NOMO-1 treated with DMSO at 0.1 percent for 48 hours (cell line): Measurements from ENCODE around the gene PAXX.

Source experiments
- DNase-seq: peaks from one replicate; lab custom pipeline; 2025; ENCODE audit not compliant: unreplicated experiment; lab: John Stamatoyannopoulos, UW

Gene PAXX

DNA sequence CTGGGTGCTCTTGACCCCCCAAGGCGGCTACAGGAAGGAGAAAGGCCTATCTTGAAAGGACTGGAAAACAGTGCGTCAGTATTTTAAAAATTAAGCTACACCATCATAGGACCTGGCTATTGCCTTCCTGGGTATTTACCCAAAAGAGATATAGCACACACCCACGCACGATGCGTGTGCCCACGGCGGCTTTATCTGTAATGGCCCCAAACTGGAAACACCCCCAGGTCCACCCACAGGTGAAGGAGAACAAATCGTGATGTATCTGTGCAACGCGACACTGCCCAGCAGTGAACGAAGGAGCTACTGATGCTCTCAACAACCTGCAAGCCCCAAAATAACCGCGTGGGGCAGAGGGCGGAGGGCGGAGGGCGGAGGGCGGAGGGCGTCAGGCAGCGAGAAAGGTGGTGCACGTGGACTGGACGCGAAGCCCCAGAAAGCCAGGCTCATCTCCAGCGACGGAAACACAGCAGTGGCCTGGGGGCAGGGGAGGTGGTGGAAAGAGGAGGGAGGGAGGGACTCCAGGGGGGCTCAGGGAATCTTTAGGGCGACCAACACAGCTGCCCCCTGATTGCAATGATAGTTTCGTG is 27.3 kb upstream of the PAXX start:
- DNase-seq, result no peak

DNA sequence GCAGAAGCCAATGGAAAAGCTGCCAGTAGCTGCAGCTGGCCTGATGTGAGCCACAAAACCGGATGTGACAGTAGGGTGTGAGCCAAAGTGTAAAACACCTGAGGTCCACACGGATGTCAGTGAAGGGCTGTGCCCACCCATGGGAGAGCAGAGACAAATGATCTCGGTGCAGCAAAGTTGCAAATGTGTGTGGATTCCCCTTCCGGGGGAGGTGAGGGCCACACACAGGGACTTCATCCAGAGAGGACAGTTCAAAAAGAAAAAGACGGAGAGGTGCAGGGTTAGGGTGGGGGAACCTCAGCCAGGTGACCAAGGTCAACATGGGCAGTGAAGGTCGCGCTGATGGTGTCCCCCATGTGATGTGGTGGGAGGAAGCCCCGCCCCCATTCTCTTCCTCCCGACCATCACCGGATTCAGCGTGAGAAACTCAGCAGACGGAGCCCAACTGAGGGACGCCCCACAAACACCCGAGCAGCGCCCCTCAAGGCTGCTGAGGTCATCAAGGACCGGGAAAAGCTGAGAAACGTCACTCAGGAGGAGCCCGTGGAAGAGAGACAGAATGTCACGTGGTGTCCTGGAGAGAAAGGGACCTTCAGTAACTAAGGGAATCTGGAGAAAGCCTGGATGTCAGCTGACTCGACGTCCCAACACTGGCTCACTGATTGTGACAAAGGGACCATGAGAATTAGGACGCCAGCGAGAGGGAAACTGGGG is 26.3 kb upstream of the PAXX start:
- DNase-seq, result no peak

DNA sequence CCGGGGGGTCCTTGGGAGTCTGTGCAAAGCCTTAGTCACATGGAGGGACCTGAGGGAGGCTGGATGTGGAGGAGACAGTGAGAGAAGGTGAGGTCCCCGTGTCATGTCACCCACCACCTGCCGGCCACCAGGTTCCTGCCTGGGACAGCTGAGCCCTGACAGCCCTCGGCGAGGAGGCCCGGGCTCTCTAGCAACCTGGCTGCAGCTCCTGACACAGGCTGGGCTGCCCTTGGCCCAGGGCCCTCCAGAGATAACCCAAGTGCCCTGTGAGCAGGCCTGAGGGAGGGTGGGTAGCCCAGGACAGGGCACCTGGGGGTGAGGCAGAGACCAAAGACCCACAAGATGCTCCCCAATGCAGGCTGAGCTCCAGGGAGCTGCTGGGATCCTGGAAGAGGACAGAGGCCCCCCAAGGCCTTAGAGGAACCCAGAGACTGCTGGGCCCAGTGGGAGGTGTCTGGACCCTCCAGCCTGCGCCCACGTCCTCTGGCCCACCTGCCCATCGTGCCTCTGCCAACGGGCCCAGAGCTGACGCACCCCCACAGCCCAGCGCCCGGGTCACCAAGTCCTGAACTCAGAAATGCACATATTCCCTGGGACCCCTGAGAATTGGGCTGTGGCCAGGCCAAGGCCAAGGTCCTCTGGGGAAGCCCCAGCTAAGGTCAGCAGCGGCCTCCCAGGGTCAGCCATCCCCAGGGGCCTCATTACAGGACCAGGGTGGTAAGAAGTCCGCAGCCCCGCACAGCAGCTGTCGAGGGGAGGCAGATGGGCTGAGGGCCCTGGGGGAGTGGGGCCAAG is 23.7 kb upstream of the PAXX start:
- no peak for DNase-seq

DNA sequence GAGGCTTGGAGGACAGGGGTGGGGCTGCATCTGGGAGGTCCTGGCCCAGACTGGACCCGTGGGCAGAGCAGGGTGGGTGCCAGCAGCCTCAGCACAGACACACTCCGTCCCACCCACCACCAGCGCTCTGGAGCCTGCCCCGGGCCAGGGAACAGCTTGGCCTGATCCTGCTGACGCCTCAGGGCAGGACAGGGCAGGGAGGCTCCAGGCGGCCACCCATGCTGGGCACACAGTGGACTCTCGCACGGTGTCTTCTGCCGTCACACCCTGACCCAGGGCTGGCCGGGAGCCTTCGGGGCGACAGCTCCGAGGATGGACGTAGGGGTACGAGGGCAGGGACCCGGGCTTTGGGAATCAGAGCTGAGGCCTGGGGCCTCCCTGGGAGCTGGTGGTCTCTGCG is 23.1 kb upstream of the PAXX start:
- DNase-seq, result no peak

DNA sequence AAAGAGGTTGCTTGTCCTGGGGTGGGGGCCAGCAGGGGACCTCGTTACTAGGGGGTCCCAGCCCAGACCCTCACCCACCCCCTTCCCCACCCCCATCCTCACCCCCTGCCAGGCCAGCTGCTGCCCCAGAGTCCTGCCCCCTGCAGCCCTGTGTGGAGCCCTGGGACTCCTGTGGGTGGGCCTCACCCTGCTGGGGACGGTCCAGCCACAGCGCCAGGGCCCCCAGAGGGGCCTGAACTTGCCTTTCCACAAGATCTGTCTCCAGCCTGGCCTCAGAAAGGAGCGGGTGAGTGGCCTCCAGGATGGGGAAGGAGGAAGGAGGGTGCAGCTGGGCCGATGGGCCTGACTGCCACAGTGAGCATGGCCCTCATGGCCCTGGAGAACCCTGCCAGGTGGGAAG is 22.4 kb upstream of the PAXX start:
- DNase-seq, result no peak

DNA sequence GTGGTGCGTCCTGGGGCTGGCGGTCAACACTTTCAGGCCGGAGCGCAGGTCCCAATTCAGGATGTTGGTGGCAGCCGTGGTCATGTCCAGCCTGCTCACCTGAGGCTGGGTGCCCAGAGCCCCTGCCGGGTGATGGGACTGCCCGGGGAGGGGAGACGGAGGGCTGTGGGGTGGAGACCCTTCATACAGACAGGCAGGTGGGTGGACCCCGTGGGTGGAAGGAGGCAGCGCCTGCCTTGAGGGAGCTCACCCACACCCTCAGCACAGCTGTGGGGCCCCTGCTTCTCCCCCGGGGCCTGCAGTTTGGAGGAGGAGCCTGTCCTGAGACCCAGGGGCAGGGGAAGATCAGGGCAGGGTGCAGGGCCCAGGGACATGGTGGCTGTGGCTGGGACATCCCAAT is 21.9 kb upstream of the PAXX start:
- no peak for DNase-seq

DNA sequence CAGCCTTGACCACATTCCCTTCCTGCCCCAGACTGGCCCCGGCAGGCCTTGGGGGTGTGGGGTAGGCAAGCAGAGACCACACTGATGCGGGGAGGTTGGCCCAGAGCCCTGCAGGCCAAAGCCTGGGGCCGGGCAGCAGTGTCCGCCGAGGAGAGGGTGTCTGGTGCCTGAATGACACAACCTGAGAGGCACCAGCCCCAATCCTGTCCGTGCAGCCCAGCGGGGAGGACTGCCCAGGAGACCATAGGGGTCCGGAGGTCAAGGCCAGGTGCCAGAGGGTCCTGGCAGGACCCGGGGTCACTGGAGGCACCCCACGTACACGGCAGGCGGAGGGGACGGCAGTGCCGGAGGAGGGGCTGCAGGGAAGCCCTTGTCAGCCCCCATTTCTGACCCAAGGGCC is 20.5 kb upstream of the PAXX start:
- DNase-seq, result no peak

DNA sequence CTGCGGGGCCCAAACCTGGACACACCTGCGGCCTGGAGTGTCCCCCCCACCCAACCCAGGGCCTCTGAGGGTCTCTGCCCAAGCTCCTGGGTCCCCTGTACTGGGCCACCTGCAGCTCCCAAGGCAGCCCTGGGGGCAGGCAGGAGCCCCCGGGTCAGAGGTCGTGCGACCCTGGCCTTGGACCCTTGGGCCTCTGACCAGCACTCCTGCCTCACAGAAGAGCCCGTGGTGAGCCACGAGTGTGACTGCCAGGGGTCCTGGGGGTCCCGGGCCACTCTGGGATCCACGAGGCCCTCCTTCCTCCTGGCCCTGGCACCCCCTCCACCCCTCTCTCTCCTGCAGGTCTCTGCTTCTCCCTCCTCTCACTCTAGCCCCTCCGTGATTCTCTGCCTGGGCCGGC is 19.9 kb upstream of the PAXX start:
- DNase-seq, result no peak

DNA sequence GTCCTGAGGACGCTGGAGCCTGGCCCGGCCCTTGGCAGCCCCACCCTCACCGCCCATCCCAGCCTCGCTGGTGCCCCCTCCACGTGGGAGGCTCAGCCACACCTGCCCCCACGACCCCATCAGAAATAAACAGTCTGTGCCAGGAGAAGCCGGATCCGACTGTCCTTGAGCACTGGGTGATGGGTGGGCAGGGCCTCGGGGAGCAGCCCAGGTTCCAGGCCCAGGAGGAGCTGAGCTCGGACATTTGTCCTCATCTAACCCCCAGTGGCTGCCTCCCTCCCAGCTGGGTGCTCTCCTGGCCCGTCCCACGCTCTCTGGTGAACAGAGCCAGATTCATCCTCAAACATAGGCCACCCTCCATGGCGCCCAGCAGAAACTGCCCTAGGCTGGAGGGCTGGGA is 19.5 kb upstream of the PAXX start:
- no peak for DNase-seq

DNA sequence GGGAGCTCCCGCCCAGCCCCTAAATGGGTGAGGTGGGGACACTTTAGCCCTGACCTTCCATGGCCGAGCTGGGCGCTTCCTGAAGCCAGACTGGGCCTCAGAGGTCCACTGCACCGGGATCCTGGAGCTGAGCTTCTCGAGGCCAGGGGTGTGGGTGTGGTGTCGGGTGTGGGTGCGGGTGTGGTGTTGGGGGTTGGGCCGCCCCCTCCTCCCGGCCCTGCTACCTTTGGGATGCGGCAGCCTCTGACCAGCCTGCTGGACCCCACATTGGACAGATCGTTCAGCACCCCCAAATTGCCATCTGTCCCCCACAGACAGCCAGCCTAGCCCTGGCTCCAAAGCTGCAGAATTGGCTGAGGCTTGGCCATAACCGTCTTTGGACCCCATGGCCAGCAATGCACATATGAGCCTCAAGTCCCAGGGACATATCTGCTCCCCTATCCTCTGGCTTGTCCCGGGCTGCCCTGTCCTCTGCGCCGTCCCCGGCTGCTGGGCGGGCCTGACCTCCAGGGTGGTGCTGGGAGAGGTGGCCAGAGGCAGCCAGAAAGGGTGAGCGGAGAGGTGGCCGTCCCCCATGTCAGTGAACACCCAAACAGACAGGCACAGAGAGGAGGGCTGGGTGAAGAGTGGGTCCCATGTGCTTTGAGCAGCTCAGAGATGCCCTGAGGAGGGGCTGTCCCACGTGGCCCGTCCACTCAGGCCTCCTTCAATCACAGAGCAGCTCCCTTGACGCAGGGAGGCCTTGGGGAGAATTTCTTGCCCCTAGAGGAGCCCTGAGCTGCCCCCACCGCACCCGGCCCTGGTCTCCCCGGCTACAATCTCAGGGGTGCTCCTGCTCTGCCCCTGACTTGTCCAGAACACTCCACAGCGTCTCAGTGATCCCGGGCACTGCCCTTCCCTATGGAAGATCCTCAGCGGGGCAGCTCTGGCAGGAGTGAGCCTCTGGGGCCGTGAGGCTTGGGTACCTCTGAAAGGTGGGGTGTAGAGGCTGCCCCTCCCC is 18.3 kb upstream of the PAXX start:
- no peak for DNase-seq

DNA sequence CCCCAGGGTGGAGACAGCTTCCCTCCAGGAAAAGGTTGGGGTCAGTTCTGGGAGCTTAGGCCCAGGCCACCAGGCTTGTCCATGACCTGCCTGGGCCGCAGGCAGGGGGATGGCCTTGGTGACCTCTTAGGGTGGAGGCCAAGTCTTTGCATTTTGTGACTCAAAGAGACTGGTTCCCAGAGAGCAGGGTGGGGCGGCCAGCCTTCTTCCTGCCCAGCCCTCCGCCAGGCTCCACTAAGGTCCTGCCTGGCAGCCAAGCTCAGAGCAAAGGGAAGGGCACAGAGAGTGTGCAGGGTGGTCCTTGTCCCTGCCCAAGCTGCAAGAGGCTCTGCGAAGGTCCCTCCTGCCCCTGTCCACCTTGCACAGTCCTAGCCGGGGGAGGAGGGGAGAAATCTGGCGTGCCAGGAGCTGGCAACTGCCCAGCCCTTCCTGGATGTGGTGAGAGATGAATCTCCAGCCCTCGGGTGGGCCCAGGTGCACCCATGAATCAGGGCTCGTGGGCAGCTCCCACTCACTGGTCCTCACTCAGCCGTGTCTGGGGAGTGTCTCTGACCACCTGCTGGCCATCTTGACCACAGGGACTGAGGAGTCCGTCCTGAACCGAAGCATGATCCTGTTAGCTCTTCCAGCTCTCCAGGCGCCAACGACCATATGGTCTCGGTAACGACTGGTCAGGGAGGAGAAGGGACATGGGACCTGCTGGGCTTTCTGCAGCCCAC is 17.2 kb upstream of the PAXX start:
- DNase-seq, result no peak

DNA sequence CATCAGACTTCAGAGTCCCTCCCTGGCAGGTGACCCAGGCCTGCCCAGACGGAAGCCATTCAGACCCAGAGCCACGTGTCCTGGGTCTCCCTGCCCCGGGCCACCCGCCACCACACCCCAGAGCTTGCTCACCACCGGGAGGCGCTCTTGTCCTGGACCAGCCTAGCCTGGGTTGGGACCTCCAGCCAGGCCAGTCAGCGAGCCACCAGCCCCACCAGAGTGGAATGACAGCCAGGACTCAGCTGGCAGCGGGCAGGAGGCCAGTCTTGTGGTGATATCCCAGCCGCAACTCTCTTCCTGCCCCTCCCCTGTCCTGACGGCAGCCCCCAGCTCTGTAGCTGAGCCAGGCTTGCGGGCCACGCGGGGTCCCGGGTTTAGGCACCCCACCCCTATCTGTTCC is 16.6 kb upstream of the PAXX start:
- no peak for DNase-seq

DNA sequence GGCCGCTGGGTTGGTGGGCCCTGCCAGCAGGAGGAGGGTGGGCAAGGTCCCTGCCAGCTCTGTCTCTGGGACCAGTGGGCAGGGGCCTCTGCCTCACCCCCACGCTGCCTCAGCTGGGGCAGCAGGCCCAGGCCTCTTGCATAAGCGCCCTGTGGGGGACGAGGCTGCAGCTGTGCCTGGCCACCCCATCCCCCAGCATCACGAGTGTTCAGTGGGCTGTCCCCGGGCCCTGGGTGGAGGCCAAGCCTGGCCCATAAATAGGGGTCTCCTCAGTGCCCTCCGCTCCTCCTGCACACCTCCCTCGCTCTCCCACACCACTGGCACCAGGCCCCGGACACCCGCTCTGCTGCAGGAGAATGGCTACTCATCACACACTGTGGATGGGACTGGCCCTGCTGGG is 15.0 kb upstream of the PAXX start, which contains the start of gene PTGDS:
Gene PTGDS (plus strand): TSS at position 282 of the 400 bp plus-strand sequence. CDS start 75 bp downstream, at position 357.
- DNase-seq, result no peak

DNA sequence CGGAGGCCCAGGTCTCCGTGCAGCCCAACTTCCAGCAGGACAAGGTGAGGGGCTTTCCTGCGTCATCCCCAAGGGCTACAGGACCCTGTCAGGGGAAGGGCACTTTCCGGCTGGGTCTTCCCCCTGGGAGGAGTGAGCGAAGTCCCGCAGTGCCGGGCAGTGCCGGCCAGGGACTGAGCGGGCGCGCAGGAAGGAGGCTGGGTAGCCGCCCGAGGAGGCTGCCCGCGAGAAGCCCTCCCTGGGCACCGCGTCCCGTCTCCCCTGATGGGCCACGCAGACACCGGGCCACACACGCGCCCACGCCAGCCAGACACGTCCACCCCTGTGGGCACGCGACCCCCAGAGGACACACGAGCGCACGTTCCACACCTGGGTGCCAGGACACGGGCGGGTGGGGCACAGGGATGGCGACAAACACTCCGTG is 14.6 kb upstream of the PAXX start:
- no peak for DNase-seq

DNA sequence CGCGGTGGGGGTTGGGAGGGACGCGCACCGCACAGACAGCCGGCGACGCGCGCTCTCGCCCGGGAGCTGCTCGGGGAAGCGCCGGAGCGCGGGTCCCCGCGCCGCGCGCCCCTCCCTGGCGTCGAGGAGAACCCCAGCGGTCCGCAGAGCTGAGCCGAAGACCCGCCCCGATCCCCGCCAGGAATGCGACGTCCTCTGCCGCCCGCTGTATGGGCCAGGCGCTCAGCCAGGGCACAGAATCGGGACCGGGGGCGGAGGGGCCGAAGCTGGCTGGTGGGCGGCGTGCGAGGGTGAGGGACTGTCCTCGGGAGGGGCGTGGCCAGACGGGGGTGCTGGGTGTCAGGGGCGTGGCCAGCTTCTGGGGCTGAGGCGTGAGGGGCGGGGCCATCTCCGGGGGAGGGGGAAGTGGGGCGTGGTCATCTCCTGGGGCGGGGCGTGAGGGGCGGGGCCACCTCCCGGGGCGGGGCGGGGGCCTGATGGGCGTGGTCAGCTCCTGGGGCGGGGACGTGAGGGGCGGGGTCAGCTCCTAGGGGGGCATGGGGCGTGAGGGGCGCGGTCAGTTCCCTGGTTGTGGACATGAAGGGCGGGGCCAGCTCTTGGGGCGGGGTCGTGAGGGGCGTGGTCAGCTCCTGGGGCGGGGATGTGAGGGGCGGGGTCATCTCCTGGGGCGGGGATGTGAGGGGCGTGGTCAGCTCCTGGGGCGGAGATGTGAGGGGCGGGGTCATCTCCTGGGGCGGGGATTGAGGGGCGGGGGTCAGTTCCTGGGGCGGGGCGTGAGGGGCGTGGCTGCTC is 14.0 kb upstream of the PAXX start:
- DNase-seq, result peak; percentile 47

DNA sequence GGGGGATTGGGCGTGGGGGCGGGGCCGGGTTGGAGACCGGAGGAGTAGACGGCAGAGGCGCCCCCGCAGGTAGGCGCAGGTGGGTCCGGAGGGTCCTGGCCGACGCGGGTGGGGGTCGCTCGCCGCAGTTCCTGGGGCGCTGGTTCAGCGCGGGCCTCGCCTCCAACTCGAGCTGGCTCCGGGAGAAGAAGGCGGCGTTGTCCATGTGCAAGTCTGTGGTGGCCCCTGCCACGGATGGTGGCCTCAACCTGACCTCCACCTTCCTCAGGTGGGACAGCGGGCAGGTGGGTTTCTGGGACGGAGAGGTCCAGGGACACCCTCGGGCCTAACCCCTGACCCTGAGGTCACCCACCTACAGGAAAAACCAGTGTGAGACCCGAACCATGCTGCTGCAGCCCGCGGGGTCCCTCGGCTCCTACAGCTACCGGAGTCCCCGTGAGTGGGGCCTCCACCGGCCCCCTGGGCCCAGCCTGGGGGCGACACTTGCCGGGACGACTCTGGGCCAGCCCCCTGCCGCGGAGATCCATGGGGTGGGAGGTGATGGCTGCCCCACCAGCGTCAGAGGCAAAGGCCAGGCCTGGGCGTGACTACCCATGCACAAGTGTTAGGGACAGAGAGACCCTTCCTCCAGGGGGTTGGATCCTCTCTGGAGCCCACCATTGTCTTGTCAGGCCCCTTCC is 13.2 kb upstream of the PAXX start:
- DNase-seq, result no peak

DNA sequence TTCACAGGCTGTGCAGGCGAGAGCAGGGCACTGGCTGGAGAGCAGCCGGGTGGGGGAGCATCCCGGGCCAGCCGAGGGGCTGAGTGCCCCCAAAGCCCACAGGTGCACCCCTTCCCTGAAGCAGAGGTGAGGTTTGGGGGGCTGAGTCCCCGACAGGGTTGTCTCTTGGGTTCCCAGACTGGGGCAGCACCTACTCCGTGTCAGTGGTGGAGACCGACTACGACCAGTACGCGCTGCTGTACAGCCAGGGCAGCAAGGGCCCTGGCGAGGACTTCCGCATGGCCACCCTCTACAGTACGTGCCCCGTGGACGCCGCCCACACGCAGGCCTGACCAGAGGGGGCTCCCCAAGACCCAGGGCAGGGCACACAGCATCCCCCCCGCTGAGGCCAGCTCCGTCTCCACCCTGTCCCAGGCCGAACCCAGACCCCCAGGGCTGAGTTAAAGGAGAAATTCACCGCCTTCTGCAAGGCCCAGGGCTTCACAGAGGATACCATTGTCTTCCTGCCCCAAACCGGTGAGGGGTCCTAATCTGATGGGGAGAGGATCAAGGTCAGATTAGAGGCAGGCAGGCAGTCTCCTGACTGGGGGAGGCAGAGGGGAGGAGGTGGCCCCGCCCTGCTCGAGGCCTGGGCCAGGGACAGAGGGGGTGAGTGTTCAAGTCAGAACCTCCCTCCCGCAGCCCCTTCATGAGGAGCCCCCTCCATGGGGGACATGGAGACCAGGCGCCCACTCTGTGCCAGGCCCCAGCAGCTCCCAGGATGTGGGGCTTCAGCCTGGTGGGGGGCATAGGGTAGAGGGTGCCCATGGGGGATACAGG is 12.2 kb upstream of the PAXX start:
- no peak for DNase-seq
